Astrocyte of the spinal cord (primary cell): ENCODE measurements around the gene CCHCR1.
"Not testable (repeated sequence)": the region's sequence is repeated elsewhere in the genome, so short reads cannot be mapped to it uniquely, and the experiment has no call there.

Experiments
- DNase-seq: peaks from one replicate; pipeline ENCODE4 v3.0.0; 2011; ENCODE audit warnings: low read depth, low spot score
- H3K4me3 ChIP-seq: 2 replicates; pipeline ENCODE4 v1.5.1; 2011; ENCODE audit warnings: low read depth, mild to moderate bottlenecking, low read length, moderate library complexity
- CTCF ChIP-seq: IDR thresholded peaks from 2 replicates; pipeline ENCODE4 v1.5.1; 2012; ENCODE audit warnings: low read depth, mild to moderate bottlenecking, low read length, inconsistent platforms
- in situ Hi-C: cut with HindIII; loops from 2 replicates; pipeline ENCODE4 v1.10.0; 2017; ENCODE audit warnings: low sequenced_read_pairs

The CCHCR1 gene

GRCh38 chr6:31187780-31188194, 30.2 kb upstream of the CCHCR1 start:
- no peak for TF ChIP-seq CTCF
- no peak overlapping the region for H3K4me3 ChIP-seq
- in situ Hi-C loops, result no loop called here
- no peak for DNase-seq

- H3K4me3 ChIP-seq, result no peak overlapping the region
- TF ChIP-seq CTCF, result no peak
- in situ Hi-C loops, result no loop called here
- DNase-seq, result no peak
Observed at GRCh38 chr6:31186052-31186734, 28.6 kb upstream of the CCHCR1 start.

- H3K4me3 ChIP-seq, DNase-seq, in situ Hi-C loops: not testable (repeated sequence)
Observed at GRCh38 chr6:31185695-31186051, 28.1 kb upstream of the CCHCR1 start.

- in situ Hi-C loops, H3K4me3 ChIP-seq, DNase-seq: not testable (repeated sequence)
Observed at GRCh38 chr6:31183859-31184258, 26.3 kb upstream of the CCHCR1 start.

- in situ Hi-C loops, DNase-seq, H3K4me3 ChIP-seq: not testable (repeated sequence)
Observed at GRCh38 chr6:31183287-31183686, 25.7 kb upstream of the CCHCR1 start.

- peak overlapping the region; percentile 36 for H3K4me3 ChIP-seq
- TF ChIP-seq CTCF, result no peak
- in situ Hi-C loops, result no loop called here
- DNase-seq, result peak; percentile 71
Observed at GRCh38 chr6:31180500-31180899, 22.9 kb upstream of the CCHCR1 start.

GRCh38 chr6:31179896-31180295, 22.3 kb upstream of the CCHCR1 start:
- peak overlapping the region; percentile 36 for H3K4me3 ChIP-seq
- TF ChIP-seq CTCF, result no peak
- no peak for DNase-seq
- in situ Hi-C loops, result no loop called here

GRCh38 chr6:31179042-31179386, 21.4 kb upstream of the CCHCR1 start:
- in situ Hi-C loops, result no loop called here
- no peak overlapping the region for H3K4me3 ChIP-seq
- no peak for TF ChIP-seq CTCF
- DNase-seq, result no peak
